Stimulated activated naive CD8-positive, alpha-beta T cell treated with anti-CD3 and anti-CD28 coated beads, Interleukin-15, Interleukin-2, amounts not matched to agents 100 U/mL and 50 U/mL, for 24 hours (primary cell): ENCODE results near the gene TMEM43.
A peak's percentile ranks its signal among the peaks of the same experiment; 100 is the strongest.
"Not testable (repeated sequence)": the region's sequence is repeated elsewhere in the genome, so short reads cannot be mapped to it uniquely, and the experiment has no call there.

Source experiments
- ATAC-seq: fragments of 150-1000 bp; cut with Tn5 transposase; one replicate; pipeline ENCODE4 v1.10.0; 2021
- DNase-seq: peaks from one replicate; pipeline ENCODE4 v3.0.0; 2021

Gene TMEM43

GRCh38 chr3:14124615-14125192, at the start of gene TMEM43, which contains the start of gene CHCHD4:
Gene TMEM43 (plus strand): TSS chr3:14125052. CDS start chr3:14125194, 142 bp downstream.
Gene CHCHD4 (minus strand): TSS chr3:14124870. CDS start chr3:14124676, 194 bp downstream.
- DNase-seq (peak; percentile 98), ATAC-seq (peak; percentile 90)

GRCh38 chr3:14075233-14075632, 49.6 kb upstream of the TMEM43 start:
- ATAC-seq, DNase-seq: not testable (repeated sequence)

- no peak for DNase-seq
- no peak for ATAC-seq
Observed at GRCh38 chr3:14077310-14077709, 47.5 kb upstream of the TMEM43 start.

GRCh38 chr3:14082108-14082657, 42.7 kb upstream of the TMEM43 start:
- DNase-seq (no peak), ATAC-seq (peak; percentile 59)

GRCh38 chr3:14087461-14087860, 37.4 kb upstream of the TMEM43 start:
- not testable (repeated sequence) for ATAC-seq, DNase-seq

GRCh38 chr3:14091959-14092358, 32.9 kb upstream of the TMEM43 start:
- DNase-seq, ATAC-seq: not testable (repeated sequence)

GRCh38 chr3:14092464-14092863, 32.4 kb upstream of the TMEM43 start:
- no peak for ATAC-seq
- DNase-seq = no peak

- DNase-seq = no peak
- ATAC-seq = no peak
Observed at GRCh38 chr3:14093831-14094230, 31.0 kb upstream of the TMEM43 start.

- no peak for DNase-seq
- no peak for ATAC-seq
Observed at GRCh38 chr3:14096742-14097141, 28.1 kb upstream of the TMEM43 start.

- ATAC-seq (no peak), DNase-seq (no peak)
Observed at GRCh38 chr3:14097616-14098391, 27.0 kb upstream of the TMEM43 start.

GRCh38 chr3:14109821-14110220, 15.0 kb upstream of the TMEM43 start:
- ATAC-seq, DNase-seq: not testable (repeated sequence)

- no peak for DNase-seq
- no peak for ATAC-seq
Observed at GRCh38 chr3:14110699-14111098, 14.2 kb upstream of the TMEM43 start.

GRCh38 chr3:14113965-14114635, 10.8 kb upstream of the TMEM43 start:
- no peak for DNase-seq
- no peak for ATAC-seq

GRCh38 chr3:14117468-14118399, 7.1 kb upstream of the TMEM43 start:
- DNase-seq = no peak
- peak; percentile 30 for ATAC-seq

GRCh38 chr3:14118400-14119381, 6.2 kb upstream of the TMEM43 start:
- DNase-seq (no peak), ATAC-seq (no peak)

GRCh38 chr3:14119651-14120050, 5.2 kb upstream of the TMEM43 start:
- ATAC-seq (no peak), DNase-seq (no peak)

- no peak for ATAC-seq
Observed at GRCh38 chr3:14120111-14120920, 4.5 kb upstream of the TMEM43 start.

GRCh38 chr3:14120921-14121448, 3.9 kb upstream of the TMEM43 start:
- not testable (repeated sequence) for ATAC-seq, DNase-seq

More at GRCh38 chr3:14120111-14120920, 4.5 kb upstream of the TMEM43 start:
- no peak for DNase-seq

- DNase-seq (no peak), ATAC-seq (no peak)
Observed at GRCh38 chr3:14121859-14122258, 3.0 kb upstream of the TMEM43 start.
